Adrenal gland (tissue), 5 donors: ENCODE results near the gene CGNL1.

Source experiments
- POLR2A ChIP-seq, 2 donors: fragments of 450-650 bp; IDR thresholded peaks; one replicate each; pipeline ENCODE4 v1.6.1; 2017; ENCODE audit warnings: antibody characterized with exemption in 2 of 2, mild to moderate bottlenecking in 2 of 2, moderate library complexity in 1 of 2
- TF ChIP-seq, protein P1 (sequence below), 6 experiments: fragments of 450-650 bp in 4 of 6; fragments of 200-600 bp in 2 of 6; sonication (generic) in 1 of 6; IDR thresholded peaks; 1 replicate in 5 of 6; 2 replicates in 1 of 6; pipeline versions ENCODE4 v1.5.1 to v1.8.0; 2016 to 2021; ENCODE audit warnings: antibody characterized with exemption in 6 of 6, mild to moderate bottlenecking in 2 of 6, moderate library complexity in 1 of 6
- donor health status: DM: no; HTN: no; CAD: no.

DNA sequence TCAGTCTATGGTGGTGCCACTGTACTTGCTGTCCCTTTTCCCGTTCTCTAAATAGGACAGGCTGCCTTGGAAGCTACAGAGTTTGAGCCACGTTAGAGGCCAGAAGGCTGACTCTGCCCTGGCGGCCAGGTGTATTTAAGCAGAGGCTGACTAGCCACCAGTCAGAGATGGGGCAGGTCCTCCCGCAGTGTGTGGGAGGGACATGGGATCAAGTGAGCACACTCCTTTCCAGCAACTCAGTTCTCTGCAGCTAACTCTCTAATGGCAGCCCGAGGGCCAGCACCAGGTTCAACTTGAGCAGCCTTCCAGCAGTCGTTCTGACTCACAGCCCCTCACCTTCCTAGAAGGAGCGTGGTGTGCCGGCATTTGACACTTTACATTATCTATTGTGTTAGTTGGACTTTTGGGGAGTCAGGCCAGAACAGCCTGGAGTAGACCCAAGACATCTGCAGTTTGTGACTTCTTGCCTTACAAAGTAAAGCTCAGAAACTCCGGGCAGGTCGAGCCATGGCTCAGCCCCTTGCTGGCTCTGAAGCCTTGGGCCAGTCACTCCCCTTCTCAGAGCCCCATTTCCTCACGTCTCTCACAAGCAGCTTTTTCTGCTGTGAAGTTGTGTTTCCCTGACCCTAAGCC lies 168.7 kb downstream of the CGNL1 start:
- TF ChIP-seq, protein P1, sequence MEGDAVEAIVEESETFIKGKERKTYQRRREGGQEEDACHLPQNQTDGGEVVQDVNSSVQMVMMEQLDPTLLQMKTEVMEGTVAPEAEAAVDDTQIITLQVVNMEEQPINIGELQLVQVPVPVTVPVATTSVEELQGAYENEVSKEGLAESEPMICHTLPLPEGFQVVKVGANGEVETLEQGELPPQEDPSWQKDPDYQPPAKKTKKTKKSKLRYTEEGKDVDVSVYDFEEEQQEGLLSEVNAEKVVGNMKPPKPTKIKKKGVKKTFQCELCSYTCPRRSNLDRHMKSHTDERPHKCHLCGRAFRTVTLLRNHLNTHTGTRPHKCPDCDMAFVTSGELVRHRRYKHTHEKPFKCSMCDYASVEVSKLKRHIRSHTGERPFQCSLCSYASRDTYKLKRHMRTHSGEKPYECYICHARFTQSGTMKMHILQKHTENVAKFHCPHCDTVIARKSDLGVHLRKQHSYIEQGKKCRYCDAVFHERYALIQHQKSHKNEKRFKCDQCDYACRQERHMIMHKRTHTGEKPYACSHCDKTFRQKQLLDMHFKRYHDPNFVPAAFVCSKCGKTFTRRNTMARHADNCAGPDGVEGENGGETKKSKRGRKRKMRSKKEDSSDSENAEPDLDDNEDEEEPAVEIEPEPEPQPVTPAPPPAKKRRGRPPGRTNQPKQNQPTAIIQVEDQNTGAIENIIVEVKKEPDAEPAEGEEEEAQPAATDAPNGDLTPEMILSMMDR (IDR thresholded peaks at IDR 0.05): no peak
- TF ChIP-seq POLR2A (IDR thresholded peaks at IDR 0.05): no peak
